ENCODE measurements around the gene TUBGCP2. TPM values are rescaled to one million over a fixed set of nuclear protein-coding genes. Genes with fewer than 3 reads are reported as not detected.
A peak's percentile ranks its signal among the peaks of the same experiment; 100 is the strongest.

TUBGCP2 gene
- polyA plus RNA-seq, 1 donor (not counting 4 experiments of a cell fraction or from before 2014, with no cell fraction given): 55.8 TPM

DNA sequence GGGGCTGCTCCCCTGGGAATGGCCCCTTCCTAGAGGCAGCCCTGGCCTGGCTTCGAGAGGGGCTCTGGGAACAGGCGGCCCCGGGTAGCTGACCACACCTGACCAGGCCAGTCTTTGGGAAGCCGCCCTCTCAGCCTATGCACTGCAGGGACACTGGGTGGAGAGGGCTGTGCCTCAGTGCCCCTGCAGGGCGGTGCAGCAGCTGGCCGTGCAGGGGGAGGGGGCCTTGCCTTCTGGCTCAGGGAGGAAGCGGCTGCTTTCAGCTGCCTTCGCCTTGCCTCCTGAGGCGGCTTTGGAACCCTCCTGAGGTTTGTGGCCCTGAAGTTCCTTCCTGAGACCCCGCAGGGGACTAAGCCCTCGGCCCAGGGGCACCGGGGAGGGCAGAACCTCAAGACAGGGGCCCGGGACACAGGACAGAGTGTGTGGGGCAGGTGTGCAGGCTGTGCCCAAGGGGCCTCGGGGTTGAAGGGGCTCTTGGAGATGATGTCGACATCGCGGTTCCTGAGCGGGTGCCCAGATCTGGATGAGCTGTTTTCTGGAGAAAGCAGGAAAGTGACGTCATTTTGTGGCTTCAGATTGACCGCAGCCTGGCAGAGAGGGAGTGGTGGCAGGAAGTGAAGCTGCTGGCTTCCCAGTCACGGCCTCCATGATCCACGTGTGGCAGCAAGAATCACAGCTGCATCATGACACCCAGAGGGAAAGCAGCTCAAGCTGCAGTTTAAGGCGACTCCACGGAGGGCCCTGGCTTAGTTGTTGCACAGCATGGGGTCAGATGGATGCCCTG lies 49.7 kb downstream of the TUBGCP2 start:
- Histone ChIP-seq H3K9me3 (ENCODE audit: control insufficient read depth, low read depth, low read length) (no peaks in the 10 kb centered on the region), H3K36me3 (ENCODE audit: control insufficient read depth in 2 of 2, extremely low read depth in 1 of 2, insufficient read depth in 2 of 2, low read length in 2 of 2) (peaks cover 2 to 15% of the 10 kb centered on the region in 2 experiments), H3K27ac (ENCODE audit: control insufficient read depth, insufficient read depth, low read length) (peak overlapping the region; percentile 71), H4K20me1 (ENCODE audit: control insufficient read depth, extremely low read depth, insufficient read depth, low read length) (peaks cover 4% of the 10 kb centered on the region), H3K9ac (ENCODE audit: control insufficient read depth, extremely low read depth, insufficient read depth, low read length) (peak overlapping the region; percentile 68), H3K79me2 (ENCODE audit: control insufficient read depth, insufficient read depth, low read length) (no peaks in the 10 kb centered on the region), H3K27me3 (ENCODE audit: control insufficient read depth, extremely low read depth, insufficient read depth, low read length) (no peaks in the 10 kb centered on the region), H2AFZ (ENCODE audit: control insufficient read depth, low read length) (no peak overlapping the region), H3K4me3 (ENCODE audit: control insufficient read depth in 2 of 3, extremely low read depth in 1 of 3, insufficient read depth in 2 of 3, low read depth in 1 of 3, low read length in 3 of 3) (no peak overlapping the region), H3K4me1 (ENCODE audit: control insufficient read depth, extremely low read depth, insufficient read depth, low read length) (peaks cover 52% of the 10 kb centered on the region), H3K4me2 (ENCODE audit: control insufficient read depth, extremely low read depth, insufficient read depth, low read depth, low read length) (peak overlapping the region; percentile 70), H3K9me1 (ENCODE audit: control insufficient read depth, extremely low read depth, insufficient read depth, low read length) (no peaks in the 10 kb centered on the region)
- DNase-seq (ENCODE audit: low read depth, low spot score) (peak; percentile 97), FAIRE-seq (peak; percentile 100)
- dilution Hi-C loops (cut with MboI; ENCODE audit: extremely low pct_ligation_motif_present, low sequenced_read_pairs): no loop called here
- no peak for TF ChIP-seq EZH2 (IDR thresholded peaks at IDR 0.05; ENCODE audit: low read length)
- TF ChIP-seq CTCF (optimal IDR thresholded peaks at IDR 0.05 in 1 of 3, IDR thresholded peaks at IDR 0.05 in 1 of 3, conservative IDR thresholded peaks at IDR 0.05 in 1 of 3; ENCODE audit: extremely low read depth in 1 of 3, insufficient read depth in 2 of 3, low read length in 3 of 3): no peak

- dilution Hi-C loops (cut with MboI; ENCODE audit: extremely low pct_ligation_motif_present, low sequenced_read_pairs): no loop called here
- Histone ChIP-seq H2AFZ (ENCODE audit: control insufficient read depth, low read length) (no peak overlapping the region), H4K20me1 (ENCODE audit: control insufficient read depth, extremely low read depth, insufficient read depth, low read length) (peaks cover under 1% of the 10 kb centered on the region), H3K79me2 (ENCODE audit: control insufficient read depth, insufficient read depth, low read length) (no peaks in the 10 kb centered on the region), H3K27ac (ENCODE audit: control insufficient read depth, insufficient read depth, low read length) (peak overlapping the region; percentile 71), H3K27me3 (ENCODE audit: control insufficient read depth, extremely low read depth, insufficient read depth, low read length) (no peaks in the 10 kb centered on the region), H3K4me1 (ENCODE audit: control insufficient read depth, extremely low read depth, insufficient read depth, low read length) (peaks cover 44% of the 10 kb centered on the region), H3K4me3 (ENCODE audit: control insufficient read depth in 2 of 3, extremely low read depth in 1 of 3, insufficient read depth in 2 of 3, low read depth in 1 of 3, low read length in 3 of 3) (no peak overlapping the region), H3K36me3 (ENCODE audit: control insufficient read depth in 2 of 2, extremely low read depth in 1 of 2, insufficient read depth in 2 of 2, low read length in 2 of 2) (peaks cover 0 to 9% of the 10 kb centered on the region in 2 experiments), H3K4me2 (ENCODE audit: control insufficient read depth, extremely low read depth, insufficient read depth, low read depth, low read length) (peak overlapping the region; percentile 33), H3K9ac (ENCODE audit: control insufficient read depth, extremely low read depth, insufficient read depth, low read length) (peak overlapping the region; percentile 59), H3K9me1 (ENCODE audit: control insufficient read depth, extremely low read depth, insufficient read depth, low read length) (no peaks in the 10 kb centered on the region), H3K9me3 (ENCODE audit: control insufficient read depth, low read depth, low read length) (no peaks in the 10 kb centered on the region)
- DNase-seq (ENCODE audit: low read depth, low spot score) (no peak), FAIRE-seq (no peak)
- TF ChIP-seq CTCF (optimal IDR thresholded peaks at IDR 0.05 in 1 of 3, IDR thresholded peaks at IDR 0.05 in 1 of 3, conservative IDR thresholded peaks at IDR 0.05 in 1 of 3; ENCODE audit: extremely low read depth in 1 of 3, insufficient read depth in 2 of 3, low read length in 3 of 3) (no peak), EZH2 (IDR thresholded peaks at IDR 0.05; ENCODE audit: low read length) (no peak)
These were observed 50.4 kb downstream of the TUBGCP2 start for GRCh38 chr10:133258066-133258817.

Measured in keratinocyte (primary cell).